ENCODE measurements around the gene FLNA. TPM values are rescaled to one million over a fixed set of nuclear protein-coding genes. Genes with fewer than 3 reads are reported as not detected.
A peak's percentile ranks its signal among the peaks of the same experiment; 100 is the strongest.
"Not testable (repeated sequence)": the region's sequence is repeated elsewhere in the genome, so short reads cannot be mapped to it uniquely, and the experiment has no call there.

FLNA gene
- total RNA-seq, 1 experiment from 2014 or later = 811 TPM

- DNase-seq (ENCODE audit: low spot score); in situ Hi-C loops (cut with HindIII; ENCODE audit: low sequenced_read_pairs): not testable (repeated sequence)
Measured at GRCh38 chrX:154400369-154400817, 26.0 kb upstream of the FLNA start.

- DNase-seq (ENCODE audit: low spot score) = no peak
- in situ Hi-C loops (cut with HindIII; ENCODE audit: low sequenced_read_pairs) = no loop called here
Measured at GRCh38 chrX:154399527-154400368, 25.3 kb upstream of the FLNA start.

- peak; percentile 82 for DNase-seq (ENCODE audit: low spot score)
- in situ Hi-C loops (cut with HindIII; ENCODE audit: low sequenced_read_pairs) = no loop called here
Measured at GRCh38 chrX:154398668-154399526, 24.5 kb upstream of the FLNA start.

DNA sequence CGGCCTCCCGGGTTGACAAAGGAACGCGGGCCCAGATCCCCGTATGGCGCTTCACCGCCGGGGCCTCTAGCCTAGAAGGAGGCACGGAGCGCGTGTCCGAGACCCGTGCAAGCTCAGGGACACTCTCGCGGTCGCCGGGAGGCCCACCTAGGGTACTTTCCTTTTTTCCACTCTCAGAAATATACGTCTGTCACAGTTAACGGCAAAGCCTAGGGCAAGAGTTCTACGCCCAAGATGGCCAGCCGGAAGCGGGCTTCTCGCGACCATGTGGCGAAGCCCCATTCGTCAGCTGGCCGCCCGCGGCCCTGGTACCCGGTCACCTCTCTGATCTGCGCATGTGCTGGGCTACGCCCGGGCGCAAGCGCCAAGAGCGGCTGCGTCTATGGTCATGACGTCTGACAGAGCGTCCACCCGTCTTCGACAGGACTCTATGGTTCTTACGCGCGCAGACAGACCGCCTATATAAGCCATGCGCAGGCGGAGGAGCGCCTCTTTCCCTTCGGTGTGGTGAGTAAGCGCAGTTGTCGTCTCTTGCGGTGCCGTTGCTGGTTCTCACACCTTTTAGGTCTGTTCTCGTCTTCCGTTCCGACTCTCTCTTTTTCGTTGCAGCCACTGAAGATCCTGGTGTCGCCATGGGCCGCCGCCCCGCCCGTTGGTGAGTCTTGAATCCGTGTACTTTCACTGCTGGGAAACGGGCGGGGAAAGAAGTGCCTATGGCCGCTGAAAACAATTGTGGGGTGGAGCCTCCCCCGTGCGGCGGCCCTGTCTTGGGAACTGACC is 23.6 kb upstream of the FLNA start, which contains the start of gene RPL10:
TSS of gene RPL10 (plus strand) at position 490 of the 780 bp plus-strand sequence. CDS start at position 633, 143 bp downstream.
- DNase-seq (ENCODE audit: low spot score) = peak; percentile 94
- in situ Hi-C loops (cut with HindIII; ENCODE audit: low sequenced_read_pairs) = no loop called here

DNA sequence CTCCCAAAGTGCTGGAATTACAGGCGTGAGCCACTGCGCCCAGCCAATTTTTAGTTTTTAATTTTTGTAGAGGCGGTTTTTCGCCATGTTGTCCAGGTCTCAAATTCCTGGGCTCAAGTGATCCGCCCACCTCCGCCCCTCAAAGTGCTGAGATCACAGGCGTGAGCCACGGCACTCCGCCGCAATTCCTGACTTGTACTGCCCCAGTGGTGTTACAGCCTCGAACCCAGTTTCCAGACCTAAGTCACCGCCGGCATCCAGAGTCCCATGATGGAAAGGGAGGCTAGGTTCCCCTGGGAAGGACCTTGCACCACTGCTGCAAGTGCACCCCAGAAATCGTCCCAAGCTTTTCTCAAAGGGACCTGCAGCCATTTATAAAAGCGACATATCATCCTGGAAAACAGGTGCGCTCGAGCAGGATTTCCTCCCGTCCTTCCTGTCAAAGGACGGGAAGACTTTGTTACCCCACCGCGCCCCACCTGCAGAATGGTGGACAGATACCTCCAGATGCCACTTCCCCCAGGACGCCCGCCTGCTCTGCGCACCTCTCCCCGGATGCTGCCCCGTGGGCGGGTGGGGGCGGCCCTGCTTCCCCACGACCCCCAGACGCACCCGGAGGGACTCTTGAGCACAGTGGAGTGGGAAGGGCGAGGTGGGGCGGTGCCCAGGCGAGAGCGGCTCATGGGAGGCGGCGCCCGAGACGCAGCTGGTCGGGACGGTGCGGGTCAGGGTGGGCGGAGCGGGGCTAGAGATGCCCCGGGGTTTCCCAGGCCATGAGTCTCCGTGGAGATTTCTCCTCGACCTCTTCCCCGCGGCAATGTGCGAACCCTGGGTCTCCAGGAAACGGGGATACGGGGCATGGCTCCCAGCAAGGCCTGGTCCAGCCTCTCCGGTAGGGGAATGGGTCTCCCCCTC is 22.8 kb upstream of the FLNA start:
- in situ Hi-C loops (cut with HindIII; ENCODE audit: low sequenced_read_pairs) = no loop called here
- peak; percentile 55 for DNase-seq (ENCODE audit: low spot score)

DNA sequence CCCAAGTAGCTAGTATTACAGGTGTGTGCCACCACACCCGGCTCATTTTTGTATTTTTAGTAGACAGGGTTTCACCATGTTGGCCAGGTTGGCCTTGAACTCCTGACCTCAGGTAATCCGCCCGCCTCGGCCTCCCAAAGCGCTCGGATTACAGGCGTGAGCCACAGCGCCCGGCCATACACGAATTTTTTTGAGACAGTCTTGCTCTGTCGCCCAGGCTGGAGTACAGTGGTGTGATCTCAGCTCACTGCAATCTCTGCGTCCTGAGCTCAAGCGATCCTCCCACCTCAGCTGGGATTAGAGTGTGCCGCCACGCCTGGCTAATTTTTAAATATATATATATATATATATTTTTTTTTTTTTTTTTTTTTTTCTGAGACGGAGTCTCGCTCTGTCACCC is 21.9 kb upstream of the FLNA start:
- DNase-seq (ENCODE audit: low spot score); in situ Hi-C loops (cut with HindIII; ENCODE audit: low sequenced_read_pairs): not testable (repeated sequence)

- in situ Hi-C loops (cut with HindIII; ENCODE audit: low sequenced_read_pairs) = not testable (repeated sequence)
Measured at GRCh38 chrX:154389812-154390747, 15.6 kb upstream of the FLNA start.

GRCh38 chrX:154388649-154389048 is 14.2 kb upstream of the FLNA start:
- in situ Hi-C loops (cut with HindIII; ENCODE audit: low sequenced_read_pairs); DNase-seq (ENCODE audit: low spot score): not testable (repeated sequence)

More at GRCh38 chrX:154389812-154390747, 15.6 kb upstream of the FLNA start:
- DNase-seq (ENCODE audit: low spot score) = not testable (repeated sequence)

- DNase-seq (ENCODE audit: low spot score); in situ Hi-C loops (cut with HindIII; ENCODE audit: low sequenced_read_pairs): not testable (repeated sequence)
Measured at GRCh38 chrX:154388094-154388493, 13.7 kb upstream of the FLNA start.

- peak; percentile 11 for DNase-seq (ENCODE audit: low spot score)
- in situ Hi-C loops (cut with HindIII; ENCODE audit: low sequenced_read_pairs) = no loop called here
Measured at GRCh38 chrX:154384284-154384892, 10.0 kb upstream of the FLNA start.

DNA sequence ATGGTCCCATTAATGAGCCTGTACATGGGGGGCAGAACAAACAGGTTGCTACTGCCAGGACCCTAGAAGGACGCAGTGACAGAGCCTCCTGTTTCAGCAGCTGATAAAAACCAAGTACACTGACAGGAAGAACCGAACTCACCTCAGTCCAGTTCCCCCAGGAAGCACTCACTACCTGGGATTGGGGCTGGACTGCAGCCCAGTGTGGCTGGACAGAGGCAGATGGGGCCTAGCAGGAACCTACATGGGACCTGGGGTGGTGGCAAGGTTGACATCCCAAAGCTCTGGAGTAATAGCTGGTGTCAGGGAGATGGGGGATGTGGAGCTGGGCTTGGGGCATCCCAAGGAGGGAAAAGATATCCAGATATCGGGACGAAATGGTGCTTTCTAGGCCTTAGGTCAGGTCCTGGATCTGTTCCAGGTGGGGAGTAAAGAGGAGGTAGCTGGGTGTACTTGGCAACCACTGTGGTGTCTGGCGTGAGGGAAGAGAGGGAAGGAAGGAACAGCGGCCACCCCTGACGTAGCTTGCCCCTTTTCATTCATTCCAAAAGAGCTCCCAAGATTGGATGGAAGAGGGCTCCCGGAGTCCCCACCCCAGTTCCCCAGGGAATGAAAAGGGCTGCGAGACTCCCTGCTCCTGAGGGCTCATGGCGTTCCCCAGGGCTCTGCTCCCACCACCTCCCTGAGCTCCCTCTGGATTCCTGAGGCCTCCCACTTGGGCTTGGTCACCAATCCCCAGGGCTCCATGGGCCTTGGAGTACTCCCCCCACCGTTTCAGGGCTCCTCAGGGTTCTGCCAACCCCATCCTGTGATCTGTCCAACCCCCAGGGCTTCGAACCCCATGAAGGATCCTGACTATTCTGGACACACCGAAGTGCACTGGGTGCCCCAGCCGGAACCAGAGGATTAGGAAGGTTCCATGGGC is 9.2 kb upstream of the FLNA start:
- in situ Hi-C loops (cut with HindIII; ENCODE audit: low sequenced_read_pairs) = no loop called here
- DNase-seq (ENCODE audit: low spot score) = peak; percentile 8

- in situ Hi-C loops (cut with HindIII; ENCODE audit: low sequenced_read_pairs) = no loop called here
- no peak for DNase-seq (ENCODE audit: low spot score)
Measured at GRCh38 chrX:154382483-154383069, 8.1 kb upstream of the FLNA start.

DNA sequence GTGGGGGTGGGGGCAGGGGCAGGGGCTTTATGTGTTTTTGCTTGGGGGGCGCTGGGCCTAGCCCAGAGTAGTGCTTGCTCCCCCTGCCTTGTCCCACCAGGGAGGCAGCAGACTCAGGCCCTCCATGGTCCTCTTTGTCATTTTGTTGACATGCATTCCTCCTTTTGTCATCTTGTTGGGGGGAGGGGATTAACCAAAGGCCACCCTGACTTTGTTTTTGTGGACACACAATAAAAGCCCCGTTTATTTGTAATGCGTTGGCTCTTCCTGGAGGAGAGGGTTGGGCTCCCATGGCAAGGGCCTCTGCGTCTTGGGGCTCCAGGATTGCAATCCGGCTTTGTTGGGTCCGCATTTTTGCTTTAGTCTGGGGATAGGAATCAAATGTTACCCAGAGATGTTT is 6.8 kb upstream of the FLNA start:
- in situ Hi-C loops (cut with HindIII; ENCODE audit: low sequenced_read_pairs) = no loop called here
- DNase-seq (ENCODE audit: low spot score) = no peak

DNA sequence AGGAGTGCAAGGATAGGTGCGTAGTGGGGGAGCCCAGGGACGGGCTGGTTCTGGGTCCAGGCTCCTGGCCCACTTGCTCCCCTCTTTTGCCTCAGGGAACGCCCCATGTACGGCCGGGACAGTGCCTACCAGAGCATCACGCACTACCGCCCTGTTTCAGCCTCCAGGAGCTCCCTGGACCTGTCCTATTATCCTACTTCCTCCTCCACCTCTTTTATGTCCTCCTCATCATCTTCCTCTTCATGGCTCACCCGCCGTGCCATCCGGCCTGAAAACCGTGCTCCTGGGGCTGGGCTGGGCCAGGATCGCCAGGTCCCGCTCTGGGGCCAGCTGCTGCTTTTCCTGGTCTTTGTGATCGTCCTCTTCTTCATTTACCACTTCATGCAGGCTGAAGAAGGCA is 6.4 kb upstream of the FLNA start:
- in situ Hi-C loops (cut with HindIII; ENCODE audit: low sequenced_read_pairs) = no loop called here
- no peak for DNase-seq (ENCODE audit: low spot score)

DNA sequence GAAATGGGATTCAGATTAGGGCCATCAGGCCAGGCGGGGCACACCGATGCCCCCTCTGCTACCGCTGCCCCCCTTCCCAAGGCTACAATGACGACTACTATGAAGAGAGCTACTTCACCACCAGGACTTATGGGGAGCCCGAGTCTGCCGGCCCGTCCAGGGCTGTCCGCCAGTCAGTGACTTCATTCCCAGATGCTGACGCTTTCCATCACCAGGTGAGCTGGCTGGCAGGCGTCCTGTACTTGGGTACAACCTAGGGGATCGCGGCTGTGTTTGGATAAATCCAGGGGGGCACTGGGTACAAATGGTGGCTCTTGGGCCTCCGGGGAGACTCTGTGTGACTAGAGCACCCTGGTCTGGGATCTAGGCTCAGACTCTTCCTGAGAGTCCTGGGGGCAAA is 5.7 kb upstream of the FLNA start:
- in situ Hi-C loops (cut with HindIII; ENCODE audit: low sequenced_read_pairs) = no loop called here
- no peak for DNase-seq (ENCODE audit: low spot score)

Data from G401 (cell line).